ENCODE data around the gene PLBD2.

Gene PLBD2

GRCh38 chr12:113371808-113372207 is 13.4 kb downstream of the PLBD2 start:
- DNase-seq = no peak

GRCh38 chr12:113372371-113372770 is 14.0 kb downstream of the PLBD2 start:
- DNase-seq = no peak

- DNase-seq = no peak
These were observed 15.1 kb downstream of the PLBD2 start for GRCh38 chr12:113373440-113373839.

GRCh38 chr12:113373969-113374368 is 15.6 kb downstream of the PLBD2 start:
- DNase-seq = no peak

- no peak for DNase-seq
These were observed 16.5 kb downstream of the PLBD2 start for GRCh38 chr12:113374823-113375428.

GRCh38 chr12:113378291-113378690 is 19.9 kb downstream of the PLBD2 start:
- DNase-seq = no peak

GRCh38 chr12:113381220-113381619 is 22.8 kb downstream of the PLBD2 start:
- no peak for DNase-seq

- DNase-seq = no peak
These were observed 23.8 kb downstream of the PLBD2 start for GRCh38 chr12:113382206-113382605.

GRCh38 chr12:113384778-113385177 is 26.4 kb downstream of the PLBD2 start:
- no peak for DNase-seq

GRCh38 chr12:113385282-113385882 is 27.0 kb downstream of the PLBD2 start:
- DNase-seq = no peak

- DNase-seq = no peak
These were observed 28.6 kb downstream of the PLBD2 start for GRCh38 chr12:113386866-113387566.

- no peak for DNase-seq
These were observed 29.2 kb downstream of the PLBD2 start for GRCh38 chr12:113387631-113388030.

GRCh38 chr12:113388351-113388750 is 30.0 kb downstream of the PLBD2 start:
- DNase-seq = no peak

GRCh38 chr12:113390064-113391043 is 32.0 kb downstream of the PLBD2 start:
- DNase-seq = no peak

GRCh38 chr12:113391145-113391544 is 32.8 kb downstream of the PLBD2 start:
- DNase-seq = no peak

- no peak for DNase-seq
These were observed 33.4 kb downstream of the PLBD2 start for GRCh38 chr12:113391650-113392337.

GRCh38 chr12:113392520-113392919 is 34.1 kb downstream of the PLBD2 start:
- no peak for DNase-seq

- peak; percentile 5 for DNase-seq
These were observed 34.7 kb downstream of the PLBD2 start for GRCh38 chr12:113392988-113393579.

- DNase-seq = no peak
These were observed 35.4 kb downstream of the PLBD2 start for GRCh38 chr12:113393749-113394148.

GRCh38 chr12:113395119-113395518 is 36.7 kb downstream of the PLBD2 start:
- DNase-seq = no peak

- DNase-seq = no peak
These were observed 37.8 kb downstream of the PLBD2 start for GRCh38 chr12:113396200-113396599.

Measured in fibroblast of skin of abdomen (primary cell).